Lower lobe of right lung (tissue), 2 donors: ENCODE measurements around the gene AIFM2. TPM values are rescaled to one million over a fixed set of nuclear protein-coding genes. Genes with fewer than 3 reads are reported as not detected.

Experiments
- ATAC-seq, 2 donors: fragments of 200-7000 bp; cut with Tn5 transposase; one replicate each; pipeline ENCODE4 v1.9.1; 2020 to 2022; ENCODE audit warnings: mild to moderate bottlenecking in 2 of 2, moderate library complexity in 2 of 2
- DNase-seq: peaks from one replicate; pipeline ENCODE4 v3.0.0-alpha.2; 2020
- H3K27ac ChIP-seq: fragments of 200-600 bp; one replicate; pipeline ENCODE4 v1.8.0; 2022
- H3K27me3 ChIP-seq: fragments of 200-600 bp; one replicate; pipeline ENCODE4 v1.8.0; 2022; ENCODE audit warnings: low read depth
- H3K36me3 ChIP-seq: fragments of 200-600 bp; one replicate; pipeline ENCODE4 v1.8.0; 2022; ENCODE audit warnings: mild to moderate bottlenecking
- H3K4me1 ChIP-seq: fragments of 200-600 bp; one replicate; pipeline ENCODE4 v1.8.0; 2022
- H3K4me3 ChIP-seq: fragments of 200-600 bp; one replicate; pipeline ENCODE4 v1.8.0; 2022; ENCODE audit warnings: mild to moderate bottlenecking
- H3K9me3 ChIP-seq: fragments of 200-600 bp; one replicate; pipeline ENCODE4 v1.8.0; 2022
- intact Hi-C: fragments of 100-400 bp; cut with DNase I; formaldehyde crosslinking; loops from one replicate; pipeline ENCODE4 v1.11.0; 2022
- total RNA-seq: library from RNA; stranded (reverse); fragmentation: NEBNext Ultra II Directional; extraction: Animal tissue kit (Norgen Biotek cat#: 25700); gene quantifications from one replicate; pipeline ENCODE4 v1.2.1, GENCODE V29; 2021
- TF ChIP-seq, protein P1 (sequence below): fragments of 200-600 bp; IDR thresholded peaks from one replicate; pipeline ENCODE4 v1.8.0; 2022; ENCODE audit warnings: antibody characterized with exemption, mild to moderate bottlenecking
- donor health status: DM: no; HTN: yes; CAD: no; lungs with severe emphysema.

The AIFM2 gene
- total RNA-seq, 1 donor from 2014 or later: 9.7 TPM

DNA sequence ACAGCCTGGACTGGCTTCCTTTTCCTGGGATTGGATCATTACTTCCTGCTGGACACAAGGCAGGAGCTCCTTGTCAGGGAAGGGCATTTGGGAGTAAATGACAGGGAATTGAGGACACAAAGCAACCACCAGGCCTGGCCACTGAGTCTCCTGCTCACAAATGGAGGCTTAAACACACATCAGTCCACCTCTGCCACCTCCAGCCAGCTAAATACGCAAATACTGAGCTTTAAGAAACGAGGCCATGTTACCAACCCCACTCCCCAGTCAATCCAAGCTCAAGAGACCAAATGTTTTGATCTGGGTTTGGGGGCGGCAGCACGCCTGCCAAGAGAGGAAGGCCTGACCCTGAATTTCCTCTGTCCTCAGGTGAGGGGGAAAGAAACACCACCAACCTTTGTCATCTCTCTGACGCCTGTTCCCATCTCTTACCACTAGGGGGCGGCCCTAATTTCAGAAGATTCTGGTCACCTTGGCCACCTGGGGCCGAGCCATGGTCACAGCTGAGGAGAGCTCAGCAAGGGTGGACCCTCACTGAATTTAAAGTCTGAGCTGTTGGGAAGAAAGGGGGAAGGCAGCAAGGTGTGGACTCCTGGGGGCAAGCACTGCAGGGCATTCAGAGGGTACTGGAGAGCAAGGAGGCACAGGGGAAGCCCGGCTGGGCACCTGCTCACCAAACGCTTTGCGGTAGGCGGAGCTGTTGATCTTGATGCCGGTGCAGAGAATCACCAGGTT is 16.5 kb downstream of the AIFM2 start:
- DNase-seq (no peak), ATAC-seq (peak; percentile 76 to 83)
- no peaks in the 10 kb centered on the region for H3K27me3 ChIP-seq
- no peak overlapping the region for H3K4me3 ChIP-seq
- no peaks in the 10 kb centered on the region for H3K9me3 ChIP-seq
- peaks cover 77% of the 10 kb centered on the region for H3K36me3 ChIP-seq
- TF ChIP-seq, protein P1, sequence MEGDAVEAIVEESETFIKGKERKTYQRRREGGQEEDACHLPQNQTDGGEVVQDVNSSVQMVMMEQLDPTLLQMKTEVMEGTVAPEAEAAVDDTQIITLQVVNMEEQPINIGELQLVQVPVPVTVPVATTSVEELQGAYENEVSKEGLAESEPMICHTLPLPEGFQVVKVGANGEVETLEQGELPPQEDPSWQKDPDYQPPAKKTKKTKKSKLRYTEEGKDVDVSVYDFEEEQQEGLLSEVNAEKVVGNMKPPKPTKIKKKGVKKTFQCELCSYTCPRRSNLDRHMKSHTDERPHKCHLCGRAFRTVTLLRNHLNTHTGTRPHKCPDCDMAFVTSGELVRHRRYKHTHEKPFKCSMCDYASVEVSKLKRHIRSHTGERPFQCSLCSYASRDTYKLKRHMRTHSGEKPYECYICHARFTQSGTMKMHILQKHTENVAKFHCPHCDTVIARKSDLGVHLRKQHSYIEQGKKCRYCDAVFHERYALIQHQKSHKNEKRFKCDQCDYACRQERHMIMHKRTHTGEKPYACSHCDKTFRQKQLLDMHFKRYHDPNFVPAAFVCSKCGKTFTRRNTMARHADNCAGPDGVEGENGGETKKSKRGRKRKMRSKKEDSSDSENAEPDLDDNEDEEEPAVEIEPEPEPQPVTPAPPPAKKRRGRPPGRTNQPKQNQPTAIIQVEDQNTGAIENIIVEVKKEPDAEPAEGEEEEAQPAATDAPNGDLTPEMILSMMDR: peak; percentile 86
- intact Hi-C loops: no loop called here
- no peak overlapping the region for H3K27ac ChIP-seq
- H3K4me1 ChIP-seq: no peaks in the 10 kb centered on the region

DNA sequence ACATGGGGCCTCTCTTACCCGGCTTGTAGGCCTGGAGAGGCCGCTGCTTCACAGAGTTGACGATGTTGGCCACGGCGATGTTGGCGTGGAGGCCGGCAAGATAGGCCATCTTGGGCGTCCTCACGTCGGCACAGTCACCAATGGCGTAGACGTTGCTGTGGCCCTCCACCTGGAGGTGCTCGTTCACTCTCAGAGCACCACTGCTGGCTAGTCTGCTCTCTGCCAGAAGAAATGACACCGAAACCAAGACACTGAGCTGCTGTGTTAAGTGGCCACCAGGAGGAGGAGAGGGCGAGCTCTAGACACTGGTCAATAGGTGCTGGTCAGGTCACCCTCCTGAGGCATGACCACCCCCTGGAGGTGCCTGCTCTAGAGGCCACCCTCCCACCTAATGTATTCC is 17.7 kb downstream of the AIFM2 start:
- ATAC-seq (no peak), DNase-seq (no peak)
- intact Hi-C loops: no loop called here
- Histone ChIP-seq H3K9me3 (no peaks in the 10 kb centered on the region), H3K4me1 (no peaks in the 10 kb centered on the region), H3K36me3 (peaks cover 68% of the 10 kb centered on the region), H3K27ac (no peak overlapping the region), H3K4me3 (no peak overlapping the region), H3K27me3 (no peaks in the 10 kb centered on the region)
- TF ChIP-seq, protein P1: no peak

DNA sequence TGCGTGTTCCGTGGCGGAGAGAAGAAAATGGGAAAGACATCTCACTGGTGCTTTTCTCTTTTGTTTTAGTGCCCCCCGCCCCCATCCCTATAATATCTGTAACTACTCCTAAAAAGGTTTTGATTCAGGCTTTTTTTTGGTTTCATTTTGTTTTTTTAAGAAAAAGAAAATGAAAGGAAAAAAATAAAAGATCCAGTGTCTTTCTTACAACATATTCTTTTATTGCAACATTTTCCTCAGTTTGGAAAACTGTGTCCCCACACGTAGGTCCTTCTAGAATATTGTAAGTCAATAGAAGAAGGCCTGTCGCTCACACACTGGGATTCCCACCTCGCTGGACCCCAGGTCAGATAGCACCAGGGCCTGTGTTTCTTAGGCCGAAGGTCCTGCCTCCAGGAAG is 20.6 kb downstream of the AIFM2 start:
- Histone ChIP-seq H3K36me3 (peaks cover 52% of the 10 kb centered on the region), H3K27ac (no peak overlapping the region), H3K4me1 (no peaks in the 10 kb centered on the region), H3K4me3 (no peak overlapping the region), H3K9me3 (no peaks in the 10 kb centered on the region), H3K27me3 (no peaks in the 10 kb centered on the region)
- intact Hi-C loops: no loop called here
- TF ChIP-seq, protein P1: no peak
- no peak for DNase-seq
- no peak for ATAC-seq

DNA sequence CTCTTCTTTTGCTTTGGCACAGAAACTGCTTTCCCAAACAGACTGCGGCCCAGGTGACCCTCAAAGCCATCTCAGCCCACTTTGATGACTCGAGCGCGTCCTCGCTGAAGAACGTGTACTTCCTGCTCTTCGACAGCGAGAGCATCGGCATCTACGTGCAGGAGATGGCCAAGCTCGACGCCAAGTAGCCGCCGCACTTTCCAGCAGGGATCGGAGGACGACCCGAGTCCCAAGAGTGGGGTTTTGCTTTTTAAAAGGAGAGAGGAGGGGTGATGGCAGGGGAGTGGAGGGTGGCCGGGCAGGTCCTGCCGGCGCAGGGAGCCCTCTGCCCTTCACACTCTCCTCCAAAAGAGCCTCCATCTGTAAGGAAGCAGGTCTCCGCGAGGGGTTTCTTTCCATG is 21.1 kb downstream of the AIFM2 start:
- no peak for DNase-seq
- no peak overlapping the region for H3K27ac ChIP-seq
- ATAC-seq: no peak
- H3K4me3 ChIP-seq: no peak overlapping the region
- TF ChIP-seq, protein P1: no peak
- intact Hi-C loops: no loop called here
- no peaks in the 10 kb centered on the region for H3K9me3 ChIP-seq
- peaks cover 51% of the 10 kb centered on the region for H3K36me3 ChIP-seq
- no peaks in the 10 kb centered on the region for H3K27me3 ChIP-seq
- H3K4me1 ChIP-seq: no peaks in the 10 kb centered on the region

DNA sequence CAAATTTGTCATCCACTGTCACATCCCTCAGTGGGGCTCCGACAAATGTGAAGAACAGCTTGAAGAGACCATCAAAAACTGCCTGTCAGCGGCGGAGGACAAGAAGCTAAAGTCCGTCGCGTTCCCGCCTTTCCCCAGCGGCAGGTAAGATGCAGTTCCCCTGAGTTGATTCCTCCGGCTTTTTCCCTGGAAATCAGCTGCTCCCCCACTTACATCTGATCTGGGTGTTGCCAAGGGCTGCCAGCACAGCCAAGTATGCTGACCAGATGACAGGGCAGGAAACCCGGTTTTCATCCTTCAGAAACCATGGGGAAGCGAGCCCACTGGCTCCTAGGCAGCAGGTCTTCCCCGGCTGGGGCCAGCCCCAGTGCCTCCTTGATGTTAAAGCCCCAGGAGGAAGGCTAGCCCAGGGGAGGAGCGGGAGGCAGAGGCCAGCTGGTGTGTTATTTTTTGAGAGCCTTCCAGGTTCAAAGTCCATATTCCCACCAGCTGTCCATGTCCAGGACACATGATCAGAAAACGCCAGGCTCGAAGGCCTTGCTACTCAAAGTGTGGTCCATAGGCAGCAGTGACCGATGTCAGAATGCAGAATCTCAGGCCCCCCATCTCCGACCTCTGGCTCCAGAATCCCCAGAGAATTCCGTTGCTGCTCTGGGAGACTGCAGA is 23.4 kb downstream of the AIFM2 start:
- ATAC-seq: no peak
- peaks cover 37% of the 10 kb centered on the region for H3K36me3 ChIP-seq

More for the DNA sequence above, 23.4 kb downstream of the AIFM2 start:
- no peak overlapping the region for H3K27ac ChIP-seq
- no peak overlapping the region for H3K4me3 ChIP-seq
- TF ChIP-seq, protein P1: no peak
- intact Hi-C loops: no loop called here
- no peaks in the 10 kb centered on the region for H3K9me3 ChIP-seq
- H3K27me3 ChIP-seq: no peaks in the 10 kb centered on the region
- no peak for DNase-seq
- H3K4me1 ChIP-seq: no peaks in the 10 kb centered on the region
